Measurements from ENCODE around the gene ZNF831.

GRCh38 chr20:59307270-59307669 is 143.6 kb downstream of the ZNF831 start:
- TF ChIP-seq, protein P1, sequence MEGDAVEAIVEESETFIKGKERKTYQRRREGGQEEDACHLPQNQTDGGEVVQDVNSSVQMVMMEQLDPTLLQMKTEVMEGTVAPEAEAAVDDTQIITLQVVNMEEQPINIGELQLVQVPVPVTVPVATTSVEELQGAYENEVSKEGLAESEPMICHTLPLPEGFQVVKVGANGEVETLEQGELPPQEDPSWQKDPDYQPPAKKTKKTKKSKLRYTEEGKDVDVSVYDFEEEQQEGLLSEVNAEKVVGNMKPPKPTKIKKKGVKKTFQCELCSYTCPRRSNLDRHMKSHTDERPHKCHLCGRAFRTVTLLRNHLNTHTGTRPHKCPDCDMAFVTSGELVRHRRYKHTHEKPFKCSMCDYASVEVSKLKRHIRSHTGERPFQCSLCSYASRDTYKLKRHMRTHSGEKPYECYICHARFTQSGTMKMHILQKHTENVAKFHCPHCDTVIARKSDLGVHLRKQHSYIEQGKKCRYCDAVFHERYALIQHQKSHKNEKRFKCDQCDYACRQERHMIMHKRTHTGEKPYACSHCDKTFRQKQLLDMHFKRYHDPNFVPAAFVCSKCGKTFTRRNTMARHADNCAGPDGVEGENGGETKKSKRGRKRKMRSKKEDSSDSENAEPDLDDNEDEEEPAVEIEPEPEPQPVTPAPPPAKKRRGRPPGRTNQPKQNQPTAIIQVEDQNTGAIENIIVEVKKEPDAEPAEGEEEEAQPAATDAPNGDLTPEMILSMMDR (IDR thresholded peaks at IDR 0.05) = no peak
- no peak for TF ChIP-seq TCF12 (IDR thresholded peaks at IDR 0.05)
- TF ChIP-seq EP300 (IDR thresholded peaks at IDR 0.05; ENCODE audit: borderline replicate concordance in 1 of 2, low read depth in 1 of 2, low read length in 1 of 2) = no peak
- TF ChIP-seq, protein P2, sequence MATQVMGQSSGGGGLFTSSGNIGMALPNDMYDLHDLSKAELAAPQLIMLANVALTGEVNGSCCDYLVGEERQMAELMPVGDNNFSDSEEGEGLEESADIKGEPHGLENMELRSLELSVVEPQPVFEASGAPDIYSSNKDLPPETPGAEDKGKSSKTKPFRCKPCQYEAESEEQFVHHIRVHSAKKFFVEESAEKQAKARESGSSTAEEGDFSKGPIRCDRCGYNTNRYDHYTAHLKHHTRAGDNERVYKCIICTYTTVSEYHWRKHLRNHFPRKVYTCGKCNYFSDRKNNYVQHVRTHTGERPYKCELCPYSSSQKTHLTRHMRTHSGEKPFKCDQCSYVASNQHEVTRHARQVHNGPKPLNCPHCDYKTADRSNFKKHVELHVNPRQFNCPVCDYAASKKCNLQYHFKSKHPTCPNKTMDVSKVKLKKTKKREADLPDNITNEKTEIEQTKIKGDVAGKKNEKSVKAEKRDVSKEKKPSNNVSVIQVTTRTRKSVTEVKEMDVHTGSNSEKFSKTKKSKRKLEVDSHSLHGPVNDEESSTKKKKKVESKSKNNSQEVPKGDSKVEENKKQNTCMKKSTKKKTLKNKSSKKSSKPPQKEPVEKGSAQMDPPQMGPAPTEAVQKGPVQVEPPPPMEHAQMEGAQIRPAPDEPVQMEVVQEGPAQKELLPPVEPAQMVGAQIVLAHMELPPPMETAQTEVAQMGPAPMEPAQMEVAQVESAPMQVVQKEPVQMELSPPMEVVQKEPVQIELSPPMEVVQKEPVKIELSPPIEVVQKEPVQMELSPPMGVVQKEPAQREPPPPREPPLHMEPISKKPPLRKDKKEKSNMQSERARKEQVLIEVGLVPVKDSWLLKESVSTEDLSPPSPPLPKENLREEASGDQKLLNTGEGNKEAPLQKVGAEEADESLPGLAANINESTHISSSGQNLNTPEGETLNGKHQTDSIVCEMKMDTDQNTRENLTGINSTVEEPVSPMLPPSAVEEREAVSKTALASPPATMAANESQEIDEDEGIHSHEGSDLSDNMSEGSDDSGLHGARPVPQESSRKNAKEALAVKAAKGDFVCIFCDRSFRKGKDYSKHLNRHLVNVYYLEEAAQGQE (IDR thresholded peaks at IDR 0.05; ENCODE audit: low read depth, low read length) = no peak
- TF ChIP-seq, protein P3, sequence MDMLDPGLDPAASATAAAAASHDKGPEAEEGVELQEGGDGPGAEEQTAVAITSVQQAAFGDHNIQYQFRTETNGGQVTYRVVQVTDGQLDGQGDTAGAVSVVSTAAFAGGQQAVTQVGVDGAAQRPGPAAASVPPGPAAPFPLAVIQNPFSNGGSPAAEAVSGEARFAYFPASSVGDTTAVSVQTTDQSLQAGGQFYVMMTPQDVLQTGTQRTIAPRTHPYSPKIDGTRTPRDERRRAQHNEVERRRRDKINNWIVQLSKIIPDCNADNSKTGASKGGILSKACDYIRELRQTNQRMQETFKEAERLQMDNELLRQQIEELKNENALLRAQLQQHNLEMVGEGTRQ (IDR thresholded peaks at IDR 0.05; ENCODE audit: borderline replicate concordance, low read depth, low read length) = no peak
- no peak for TF ChIP-seq USF1 (IDR thresholded peaks at IDR 0.05; ENCODE audit: borderline replicate concordance, low read depth)
- TF ChIP-seq FOXM1 (IDR thresholded peaks at IDR 0.05; ENCODE audit: low read depth) = no peak
- no peak for TF ChIP-seq POLR2AphosphoS5 (IDR thresholded peaks at IDR 0.05; ENCODE audit: low read depth, low read length)
- no peak for TF ChIP-seq SMC3 (IDR thresholded peaks at IDR 0.05; ENCODE audit: low read depth, low read length)
- no peak for TF ChIP-seq JUND (IDR thresholded peaks at IDR 0.05)
